ENCODE data around the gene MTMR1.

Gene MTMR1

GRCh38 chrX:150769408-150769807, 76.2 kb downstream of the MTMR1 start:
- DNase-seq (ENCODE audit: low read depth) = no peak
- H3K4me3 ChIP-seq (ENCODE audit: low read length) = no peak overlapping the region
- no peak for TF ChIP-seq CTCF (IDR thresholded peaks at IDR 0.05; ENCODE audit: insufficient read depth, low read depth, low read length, missing control alignments)

- DNase-seq (ENCODE audit: low read depth) = no peak
- TF ChIP-seq CTCF (IDR thresholded peaks at IDR 0.05; ENCODE audit: insufficient read depth, low read depth, low read length, missing control alignments) = no peak
- no peak overlapping the region for H3K4me3 ChIP-seq (ENCODE audit: low read length)
Measured at GRCh38 chrX:150770623-150771022, 77.4 kb downstream of the MTMR1 start.

- no peak for DNase-seq (ENCODE audit: low read depth)
- H3K4me3 ChIP-seq (ENCODE audit: low read length) = no peak overlapping the region
- no peak for TF ChIP-seq CTCF (IDR thresholded peaks at IDR 0.05; ENCODE audit: insufficient read depth, low read depth, low read length, missing control alignments)
Measured at GRCh38 chrX:150771116-150771515, 77.9 kb downstream of the MTMR1 start.

GRCh38 chrX:150772150-150772970, 79.2 kb downstream of the MTMR1 start:
- TF ChIP-seq CTCF (IDR thresholded peaks at IDR 0.05; ENCODE audit: insufficient read depth, low read depth, low read length, missing control alignments) = peak; percentile 73
- H3K4me3 ChIP-seq (ENCODE audit: low read length) = no peak overlapping the region
- peak; percentile 64 for DNase-seq (ENCODE audit: low read depth)

- no peak for DNase-seq (ENCODE audit: low read depth)
- no peak overlapping the region for H3K4me3 ChIP-seq (ENCODE audit: low read length)
Measured at GRCh38 chrX:150773117-150773516, 79.9 kb downstream of the MTMR1 start.

GRCh38 chrX:150773634-150774033, 80.4 kb downstream of the MTMR1 start:
- H3K4me3 ChIP-seq (ENCODE audit: low read length) = no peak overlapping the region
- DNase-seq (ENCODE audit: low read depth) = no peak
- TF ChIP-seq CTCF (IDR thresholded peaks at IDR 0.05; ENCODE audit: insufficient read depth, low read depth, low read length, missing control alignments) = no peak

More at GRCh38 chrX:150773117-150773516, 79.9 kb downstream of the MTMR1 start:
- TF ChIP-seq CTCF (IDR thresholded peaks at IDR 0.05; ENCODE audit: insufficient read depth, low read depth, low read length, missing control alignments) = no peak
